HG03571 (cell line): ENCODE data around the gene EYA2.
"Not testable (repeated sequence)": the region's sequence is repeated elsewhere in the genome, so short reads cannot be mapped to it uniquely, and the experiment has no call there.

Experiments
- ATAC-seq: cut with Tn5 transposase; IDR thresholded peaks from one replicate; pipeline ENCODE4 v1.9.1; 2021; ENCODE audit not compliant: unreplicated experiment

Gene EYA2

GRCh38 chr20:47164140-47164539, 269.5 kb downstream of the EYA2 start:
- no peak for ATAC-seq

GRCh38 chr20:47165376-47165865, 270.8 kb downstream of the EYA2 start:
- no peak for ATAC-seq

DNA sequence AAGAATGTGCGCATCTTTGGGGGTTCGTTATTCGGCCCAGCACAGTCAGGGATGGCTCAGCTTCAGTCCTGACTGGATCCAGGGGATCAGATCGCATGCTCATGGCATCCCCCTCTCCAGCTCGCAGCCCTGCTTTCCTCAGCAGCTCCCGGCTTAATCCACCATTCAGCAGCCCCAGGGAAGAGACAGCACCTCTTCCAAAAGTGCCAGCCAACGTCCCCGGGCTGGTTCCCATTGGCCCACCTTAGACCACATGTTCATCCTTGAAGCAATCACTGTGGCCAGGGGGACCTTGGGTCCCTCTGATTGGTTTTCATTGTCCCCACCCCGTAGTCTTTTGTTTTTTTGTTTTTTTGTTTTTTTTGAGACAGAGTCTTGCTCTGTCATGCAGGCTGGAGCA, 273.2 kb downstream of the EYA2 start:
- ATAC-seq: no peak

- no peak for ATAC-seq
Observed at GRCh38 chr20:47172579-47172978, 277.9 kb downstream of the EYA2 start.

GRCh38 chr20:47173596-47174216, 279.1 kb downstream of the EYA2 start:
- no peak for ATAC-seq

- ATAC-seq: no peak
Observed at GRCh38 chr20:47174456-47175243, 280.0 kb downstream of the EYA2 start.

DNA sequence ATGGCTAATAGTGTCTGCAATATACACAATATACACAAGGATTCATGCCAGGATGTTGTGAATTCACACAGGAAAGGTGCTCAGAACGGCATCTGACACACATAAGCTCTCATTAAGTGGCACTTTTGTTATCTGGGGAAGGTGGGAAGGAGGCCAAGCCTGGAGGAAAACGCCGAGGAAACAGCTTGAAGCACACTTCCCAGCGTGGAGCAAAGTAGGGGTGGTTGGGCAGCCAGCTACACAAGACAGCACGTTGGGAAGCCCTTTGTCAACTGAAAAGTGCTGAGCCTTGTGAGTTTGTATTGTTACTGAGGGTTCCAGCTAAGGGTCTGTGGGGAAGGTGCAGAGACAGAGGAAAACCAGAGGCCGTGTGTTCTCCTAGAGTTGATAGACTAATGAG, 280.9 kb downstream of the EYA2 start:
- no peak for ATAC-seq

GRCh38 chr20:47176217-47176616, 281.6 kb downstream of the EYA2 start:
- not testable (repeated sequence) for ATAC-seq

- ATAC-seq: no peak
Observed at GRCh38 chr20:47178277-47178676, 283.6 kb downstream of the EYA2 start.

- no peak for ATAC-seq
Observed at GRCh38 chr20:47178851-47179250, 284.2 kb downstream of the EYA2 start.

GRCh38 chr20:47179267-47179666, 284.6 kb downstream of the EYA2 start:
- ATAC-seq: no peak

DNA sequence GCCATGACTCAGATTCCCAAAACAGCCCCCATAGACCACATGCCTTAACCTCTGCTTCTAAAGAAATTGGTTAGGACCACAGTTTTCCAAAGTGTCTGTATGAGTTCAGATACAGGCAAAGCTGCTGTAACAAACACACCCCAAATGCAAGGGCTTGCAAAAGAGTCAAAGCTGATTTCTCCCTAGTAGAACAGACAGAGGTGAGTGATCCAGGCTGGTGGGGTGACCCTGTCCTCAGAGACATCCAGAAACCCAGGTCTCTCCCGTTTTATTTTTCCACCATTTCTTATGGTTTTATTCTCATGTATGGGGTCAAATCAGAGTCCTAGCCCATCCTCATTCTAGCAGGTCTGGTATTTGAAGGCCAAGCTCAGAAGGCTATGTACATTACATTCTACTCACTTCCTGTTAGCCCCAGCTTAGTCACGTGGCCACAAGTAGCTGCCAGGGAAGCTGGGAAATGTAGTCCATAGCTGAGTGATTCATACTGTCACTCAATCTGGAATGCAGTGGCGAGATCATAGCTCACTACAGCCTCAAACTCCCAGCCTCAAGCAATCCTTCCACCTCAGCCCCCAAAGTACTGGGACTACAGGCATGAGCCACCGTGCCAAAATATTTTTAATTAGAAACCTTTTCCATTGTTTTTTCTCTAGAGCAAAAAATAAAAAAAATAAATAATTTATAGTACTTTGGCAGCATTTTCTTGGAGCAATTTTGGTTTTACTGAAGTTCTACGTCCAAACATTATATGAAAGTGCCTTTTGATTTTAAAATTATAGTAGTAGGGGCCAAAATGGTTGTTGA, 286.6 kb downstream of the EYA2 start:
- no peak for ATAC-seq

GRCh38 chr20:47183367-47183766, 288.7 kb downstream of the EYA2 start:
- ATAC-seq: no peak

DNA sequence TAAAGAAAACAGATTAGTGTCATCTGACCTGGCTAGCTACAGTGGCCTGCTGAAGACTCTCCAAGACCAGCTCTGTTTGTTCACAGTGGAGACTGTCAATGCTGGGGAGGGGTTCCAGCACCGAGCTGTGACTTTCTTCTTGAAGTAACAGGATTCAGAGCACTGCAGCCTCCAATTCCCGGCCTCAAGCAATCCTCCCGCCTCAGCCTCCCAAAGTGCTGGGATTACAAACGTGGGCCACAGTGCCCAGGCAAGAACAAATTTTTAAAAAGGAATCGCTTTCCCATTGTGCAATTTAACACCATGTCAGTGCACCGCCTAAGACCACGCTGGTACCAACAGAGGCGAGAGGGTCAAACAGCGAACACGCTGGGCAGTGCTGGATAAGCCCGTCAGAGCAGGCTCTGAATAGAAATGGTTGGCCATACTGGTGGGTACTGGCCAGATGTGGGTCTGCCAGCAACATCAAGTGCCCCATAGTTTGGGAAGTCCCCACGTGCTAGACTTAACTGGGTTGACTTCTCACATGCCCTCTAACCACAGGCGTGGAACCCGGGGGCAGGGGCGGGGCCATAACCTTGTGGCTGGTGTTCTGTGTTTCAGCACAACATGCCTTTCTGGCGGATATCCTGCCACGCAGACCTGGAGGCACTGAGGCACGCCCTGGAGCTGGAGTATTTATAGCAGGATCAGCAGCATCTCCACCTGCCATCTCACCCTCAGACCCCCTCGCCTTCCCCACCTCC, 293.0 kb downstream of the EYA2 start:
- no peak for ATAC-seq

DNA sequence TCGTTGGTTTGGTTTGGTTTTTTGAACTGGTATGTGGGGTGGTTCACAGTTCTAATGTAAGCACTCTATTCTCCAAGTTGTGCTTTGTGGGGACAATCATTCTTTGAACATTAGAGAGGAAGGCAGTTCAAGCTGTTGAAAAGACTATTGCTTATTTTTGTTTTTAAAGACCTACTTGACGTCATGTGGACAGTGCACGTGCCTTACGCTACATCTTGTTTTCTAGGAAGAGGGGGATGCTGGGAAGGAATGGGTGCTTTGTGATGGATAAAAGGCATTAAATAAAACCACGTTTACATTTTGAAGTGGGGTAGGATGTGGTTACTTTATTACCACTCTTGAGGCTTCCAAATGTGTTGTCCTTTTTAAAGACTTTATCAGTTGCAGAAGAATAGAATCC, 293.9 kb downstream of the EYA2 start:
- ATAC-seq: no peak

DNA sequence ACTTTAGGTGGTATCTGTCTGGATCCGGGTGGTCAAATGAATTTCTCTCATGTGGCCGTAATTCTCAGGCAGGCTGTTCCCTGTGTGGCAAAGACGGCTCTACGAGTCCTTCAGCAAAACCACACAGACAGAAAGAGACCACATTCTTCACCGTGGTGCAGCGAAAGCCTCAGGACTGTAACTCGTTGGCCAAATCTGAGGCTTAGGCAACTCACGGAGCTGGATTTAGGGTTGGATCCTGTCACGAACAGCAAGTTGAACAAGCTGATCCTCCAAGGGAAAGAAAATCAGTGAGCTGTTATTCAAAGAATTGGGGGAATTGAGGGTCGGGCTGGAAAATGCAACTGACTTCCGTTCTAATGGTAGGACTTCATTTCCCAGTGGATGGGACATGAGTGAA, 294.4 kb downstream of the EYA2 start:
- ATAC-seq: no peak

GRCh38 chr20:47191074-47191673, 296.5 kb downstream of the EYA2 start:
- ATAC-seq: no peak

- no peak for ATAC-seq
Observed at GRCh38 chr20:47191956-47192355, 297.3 kb downstream of the EYA2 start.

DNA sequence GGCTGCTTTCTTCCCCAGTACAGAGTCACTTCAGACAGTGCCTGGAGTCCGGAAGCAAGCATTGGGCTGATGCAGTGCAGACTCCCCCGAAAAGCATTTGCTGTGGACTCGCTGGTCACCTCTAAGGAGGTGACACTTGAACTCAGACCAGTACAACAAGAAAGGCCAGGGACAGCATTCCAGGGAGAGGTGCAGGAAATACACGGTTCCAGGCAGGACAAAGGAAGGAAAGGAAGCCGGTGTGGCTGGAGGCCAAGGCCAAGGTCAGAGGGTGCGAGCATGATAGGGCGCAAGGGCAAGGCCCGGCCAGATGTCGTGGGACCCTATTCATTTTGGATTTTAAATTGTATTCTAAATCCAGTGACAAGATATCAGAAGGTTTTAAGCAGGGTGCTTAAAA, 300.9 kb downstream of the EYA2 start:
- no peak for ATAC-seq
